NCI-H1436 (cell line): ENCODE data around the gene KLHL2.
"Not testable (repeated sequence)": the region's sequence is repeated elsewhere in the genome, so short reads cannot be mapped to it uniquely, and the experiment has no call there.

Experiments
- DNase-seq: peaks from one replicate; lab custom pipeline; 2025; lab: John Stamatoyannopoulos, UW

The KLHL2 gene

DNA sequence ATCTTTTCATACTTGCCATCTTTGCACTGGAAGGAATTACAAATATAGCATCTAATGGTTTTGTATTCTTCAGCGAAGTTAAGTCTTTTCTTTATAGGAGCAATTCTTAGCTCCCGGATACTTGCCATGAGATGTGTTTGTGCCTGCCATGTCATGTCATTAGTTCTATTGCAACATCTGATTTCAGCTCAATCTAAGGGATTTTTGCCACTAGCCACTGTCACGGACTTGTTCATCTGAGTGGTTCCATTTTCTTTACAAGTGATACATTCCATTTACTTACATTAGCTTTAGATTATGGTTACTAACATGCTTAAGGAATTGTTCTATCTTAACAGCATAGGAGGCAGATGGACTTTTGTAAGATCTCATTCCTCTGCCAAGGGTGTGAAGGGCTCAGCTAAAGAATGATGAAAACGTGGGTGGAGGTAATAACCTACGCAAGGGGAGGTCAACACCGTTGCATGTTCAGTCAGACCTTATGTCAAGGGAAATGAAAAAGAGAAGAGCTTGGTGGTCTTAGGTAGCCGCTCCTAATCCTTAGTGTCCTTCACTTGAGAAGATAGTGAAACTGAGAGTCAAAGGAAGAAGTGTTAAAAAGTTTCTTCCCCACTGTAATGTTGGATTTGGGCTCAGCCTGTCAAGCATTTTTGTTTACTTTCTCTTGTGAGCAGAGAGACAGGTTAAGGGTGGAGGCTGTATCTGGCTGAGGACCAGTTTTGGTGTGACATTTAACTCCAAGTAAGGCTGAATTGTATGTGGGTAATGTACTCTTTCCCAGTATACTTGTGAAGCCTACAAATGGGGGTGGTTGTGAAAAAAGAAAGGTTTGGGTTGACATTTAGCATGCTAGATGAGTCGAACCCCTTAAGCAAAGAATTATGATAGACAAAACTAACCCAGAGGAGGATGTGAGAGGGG, 3.6 kb upstream of the KLHL2 start:
- no peak for DNase-seq

DNA sequence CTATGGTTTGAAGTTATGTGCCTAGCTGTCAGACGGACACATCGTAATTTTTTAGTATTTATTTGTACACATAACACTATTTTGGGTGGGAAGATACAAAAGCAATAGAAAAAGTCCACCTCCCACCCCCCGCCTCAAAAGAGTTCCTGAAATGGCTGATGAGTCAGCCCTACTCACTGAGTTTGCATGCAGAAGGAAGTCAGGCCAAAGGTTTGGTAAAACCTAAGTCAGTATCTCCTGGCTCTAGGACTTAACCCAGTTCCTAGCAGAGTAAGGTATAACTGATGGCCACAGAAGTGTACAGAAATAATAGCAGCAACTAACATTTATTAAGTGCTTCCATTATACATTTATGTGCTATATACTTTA, 2.9 kb upstream of the KLHL2 start:
- no peak for DNase-seq

DNA sequence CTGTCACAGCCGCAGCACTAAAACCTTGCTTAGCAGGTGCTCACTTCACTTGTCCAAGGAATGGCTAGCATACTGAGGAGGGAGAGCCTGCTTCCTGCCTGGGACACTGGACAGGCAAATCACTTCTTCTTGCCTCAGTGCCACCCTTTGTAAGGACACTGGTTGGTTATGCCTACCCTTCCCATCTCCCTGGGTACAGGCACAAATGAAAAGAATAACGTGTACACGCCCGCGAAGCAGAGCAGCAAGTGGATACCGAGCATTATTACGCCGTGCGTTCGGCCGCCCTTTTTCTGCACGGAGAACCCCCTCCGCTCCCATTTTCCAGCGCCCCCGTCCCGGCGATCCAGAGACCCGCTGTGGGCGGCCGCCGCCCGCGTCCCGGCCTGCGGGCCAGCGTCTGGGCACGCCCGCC, 338 bp upstream of the KLHL2 start:
- no peak for DNase-seq

DNA sequence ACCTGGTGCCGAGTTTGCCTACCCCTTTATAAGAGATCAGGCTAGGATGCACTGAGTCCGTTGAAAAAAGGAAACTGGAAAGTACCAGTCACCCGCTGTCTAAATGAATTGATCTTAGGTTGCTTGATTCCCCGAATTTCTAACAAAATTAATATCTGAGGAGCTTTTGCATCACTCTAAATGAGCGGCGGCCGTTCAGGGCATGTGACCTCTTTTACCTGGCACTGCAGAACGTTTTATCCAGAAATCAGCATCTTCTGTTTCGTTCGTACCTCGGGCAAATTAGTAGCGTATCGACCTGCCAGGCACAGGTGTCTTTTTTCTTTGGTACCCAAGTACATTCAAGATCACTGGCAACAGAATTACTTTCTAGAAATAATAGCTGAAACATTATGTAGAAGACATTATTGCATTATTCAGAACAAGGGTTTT, 876 bp downstream of the KLHL2 start:
- no peak for DNase-seq

DNA sequence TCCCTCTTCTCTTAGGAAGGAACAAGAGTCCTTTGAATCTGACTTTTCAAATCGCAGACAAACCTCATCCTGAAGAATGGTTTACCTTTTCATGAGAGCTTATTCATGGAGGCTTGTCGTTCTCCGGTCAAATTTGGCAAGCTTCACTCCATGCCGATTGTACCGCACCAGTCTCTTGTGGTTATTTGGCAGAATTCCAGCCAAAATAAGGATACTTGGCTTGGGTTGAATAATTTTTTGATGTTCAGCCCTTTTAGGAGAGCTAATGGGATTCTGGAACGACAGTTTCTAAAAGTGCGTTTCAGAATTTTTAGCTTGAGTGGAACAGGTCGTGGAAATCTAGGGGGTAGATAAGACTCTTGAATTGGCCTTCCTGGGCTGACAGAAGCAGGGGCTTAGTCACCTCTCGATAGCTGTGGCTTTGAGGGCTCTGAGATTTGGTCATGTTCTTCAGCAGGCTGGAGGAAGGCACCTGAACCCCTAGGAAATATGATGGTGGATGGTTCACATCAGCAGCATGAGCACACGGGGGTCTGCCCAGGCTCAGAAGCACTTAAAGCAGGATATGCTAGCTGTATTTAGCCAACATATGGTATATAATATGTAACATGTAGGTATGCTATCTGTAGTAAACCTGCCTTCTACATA, 1.5 kb downstream of the KLHL2 start:
- DNase-seq, result no peak

DNA sequence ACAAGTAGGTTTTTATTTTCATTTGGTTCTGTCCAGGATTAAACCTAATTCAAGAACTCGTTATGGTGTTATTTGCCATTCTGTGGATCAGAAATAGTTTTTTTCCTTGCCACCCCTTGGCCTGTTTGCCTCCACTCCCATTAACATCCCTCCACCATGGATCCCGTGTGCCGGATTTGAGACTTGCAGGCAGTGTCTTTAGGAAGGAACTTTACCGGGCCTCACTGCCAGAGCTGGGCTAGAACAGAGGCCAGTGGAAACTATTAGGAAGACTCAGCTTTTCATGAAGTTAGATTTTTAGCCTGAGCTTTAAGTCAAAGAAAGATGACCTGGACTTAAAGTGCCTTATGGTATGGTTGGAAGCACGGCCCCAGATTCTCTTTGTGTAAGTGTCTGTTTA, 2.4 kb downstream of the KLHL2 start:
- DNase-seq, result no peak

DNA sequence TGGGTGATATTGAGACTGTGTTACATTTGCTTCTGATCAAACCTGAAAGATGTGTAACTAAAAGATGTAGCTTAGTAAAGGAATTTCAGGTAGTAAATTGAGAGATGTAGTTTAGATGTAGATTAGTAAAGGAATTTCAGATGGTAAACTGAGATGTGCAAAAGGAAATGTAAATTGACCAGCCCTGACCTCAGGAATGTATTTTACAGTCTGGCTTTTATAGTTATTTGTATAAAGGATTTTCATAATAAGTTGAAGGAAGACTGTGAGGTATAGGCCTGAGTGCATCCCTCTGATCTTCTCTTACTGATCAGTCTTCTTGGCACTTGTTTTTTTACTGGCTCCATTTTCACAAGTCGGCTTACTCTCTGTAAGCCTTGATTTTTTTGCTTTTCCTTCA, 3.2 kb downstream of the KLHL2 start:
- DNase-seq, result no peak

DNA sequence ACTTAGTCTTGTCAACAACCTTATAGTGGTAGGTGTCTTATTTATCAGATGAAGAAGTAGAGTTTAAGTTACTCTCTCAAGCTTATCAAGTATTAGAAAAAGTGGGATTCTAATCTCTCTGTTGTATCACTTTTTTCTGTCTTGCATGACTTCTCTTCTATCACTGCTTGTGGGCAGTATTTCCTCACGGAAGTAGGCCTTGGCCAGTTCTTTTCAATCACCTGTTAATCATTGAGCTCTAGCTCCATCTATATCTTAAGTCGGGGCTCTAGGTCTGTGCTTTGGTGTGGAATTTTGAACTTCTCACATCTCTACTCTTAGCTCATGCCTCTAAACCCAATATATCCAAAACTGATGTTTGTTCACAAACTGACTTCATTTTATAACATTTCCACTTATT, 5.3 kb downstream of the KLHL2 start:
- DNase-seq, result not testable (repeated sequence)

DNA sequence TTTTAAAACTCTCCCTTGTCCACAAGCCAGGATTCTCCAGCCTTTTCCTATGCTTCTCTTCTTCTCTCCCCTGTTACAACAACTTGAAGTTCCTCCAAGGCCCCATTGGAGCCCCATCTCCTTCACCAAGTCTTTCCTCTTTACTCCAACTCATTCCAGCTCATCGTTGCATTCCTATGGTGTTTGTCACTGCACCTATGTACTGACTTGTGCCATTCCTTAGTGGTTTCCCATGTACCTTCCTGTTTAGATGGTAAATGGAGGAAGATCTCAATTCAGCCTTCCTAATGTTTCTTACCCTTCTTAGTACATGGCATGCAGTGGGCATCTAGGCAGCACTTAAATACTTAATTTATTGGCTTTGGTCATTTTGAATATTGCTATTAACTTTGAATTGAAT, 6.0 kb downstream of the KLHL2 start:
- not testable (repeated sequence) for DNase-seq

DNA sequence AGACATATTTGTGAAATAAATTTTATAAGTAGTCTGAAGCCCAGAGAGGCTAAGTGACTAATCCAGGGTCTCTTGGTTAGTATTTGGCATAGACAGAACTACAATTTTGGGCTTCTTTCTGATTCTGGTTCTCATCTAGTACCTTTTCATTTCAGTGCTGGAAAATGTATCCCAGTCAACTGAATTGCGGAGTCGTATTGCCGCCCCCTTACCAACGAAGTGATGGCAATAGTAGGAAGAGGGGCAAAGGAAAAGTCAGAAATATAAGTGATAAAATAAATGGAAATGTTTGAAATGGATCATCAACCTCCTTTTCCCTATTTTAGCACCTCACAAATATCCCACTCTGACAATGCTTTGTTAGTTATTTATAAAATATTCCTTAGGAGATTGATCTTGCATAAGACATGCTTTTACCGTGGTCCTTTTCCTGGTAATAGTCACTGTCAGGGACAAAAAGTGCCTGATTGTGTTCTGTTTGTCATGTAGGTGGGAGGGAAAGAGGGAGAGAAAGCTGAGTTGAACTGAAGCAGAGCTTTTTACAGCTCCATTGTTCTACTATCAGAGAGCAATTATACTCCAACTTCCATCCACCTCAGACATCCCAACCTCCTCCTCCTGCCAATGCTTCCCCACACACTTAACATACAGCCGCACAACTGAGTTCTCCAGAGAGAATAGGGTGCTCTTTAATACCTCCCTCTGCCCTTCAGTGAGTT, 6.8 kb downstream of the KLHL2 start:
- DNase-seq, result not testable (repeated sequence)

DNA sequence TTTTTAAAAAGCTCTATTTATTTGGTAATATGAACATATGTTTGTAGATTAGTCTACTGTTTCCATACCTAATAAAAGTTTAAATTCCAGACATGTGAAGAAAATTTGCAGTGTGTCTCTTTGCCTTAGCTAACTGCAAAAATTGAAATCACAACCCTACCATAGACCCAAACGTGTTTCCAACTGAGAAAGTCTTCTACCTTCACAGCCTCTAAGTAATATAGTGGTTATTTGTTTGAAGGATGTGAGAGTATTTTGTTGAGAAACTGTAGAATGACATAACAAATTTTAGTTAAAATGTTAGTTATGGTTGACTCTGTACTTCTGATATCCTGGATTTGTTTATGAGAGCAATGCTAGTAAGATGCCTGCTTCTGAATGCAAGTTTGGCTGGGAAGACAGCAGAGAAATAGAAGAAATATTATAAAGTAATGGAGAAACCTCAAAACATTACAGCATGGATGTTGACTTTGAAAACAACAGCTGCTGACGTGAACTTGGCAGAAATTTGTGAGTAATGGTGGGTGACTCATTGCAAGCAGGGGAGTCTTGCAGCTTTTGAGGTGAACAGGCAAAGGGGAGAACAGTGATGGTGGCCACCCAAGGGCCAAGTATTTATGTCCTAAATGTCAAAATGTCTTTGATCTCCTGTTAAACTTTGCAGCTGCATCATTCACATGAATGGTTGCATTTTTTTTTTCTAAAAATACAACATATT, 7.8 kb downstream of the KLHL2 start:
- not testable (repeated sequence) for DNase-seq

DNA sequence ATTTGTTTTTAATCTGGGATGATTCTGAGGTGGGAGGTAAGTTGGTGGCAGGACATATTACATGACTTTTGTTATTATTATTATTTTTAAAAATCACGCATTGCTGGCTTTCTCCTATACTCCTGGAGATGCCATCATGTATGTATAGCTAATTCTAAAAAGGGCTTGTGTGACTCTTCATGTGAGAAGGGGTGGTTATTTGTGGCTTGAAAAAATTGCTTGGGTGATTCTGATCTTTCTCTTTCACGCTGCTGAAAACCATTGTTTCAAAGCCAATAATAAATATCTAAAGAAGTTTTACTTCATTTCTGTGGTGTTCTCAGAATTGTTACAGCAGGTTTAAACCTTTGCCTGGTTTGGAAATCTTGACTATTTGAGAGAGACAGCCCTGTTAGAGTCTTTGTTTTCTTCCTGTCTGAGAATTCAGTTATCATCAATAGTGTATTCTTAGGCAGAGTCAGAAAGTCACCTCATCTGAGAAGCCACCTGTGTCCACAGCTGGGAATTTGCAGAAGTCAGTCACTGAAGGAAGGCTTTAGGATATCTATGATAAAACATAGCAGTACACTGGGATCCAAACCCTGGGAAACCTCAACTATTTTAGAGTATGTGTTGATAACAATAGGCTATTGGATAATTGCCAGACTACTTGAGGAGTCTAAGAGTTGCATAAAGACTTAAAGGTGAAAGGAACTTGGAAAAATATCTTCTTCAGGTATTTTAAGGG, 8.6 kb downstream of the KLHL2 start:
- DNase-seq, result not testable (repeated sequence)

DNA sequence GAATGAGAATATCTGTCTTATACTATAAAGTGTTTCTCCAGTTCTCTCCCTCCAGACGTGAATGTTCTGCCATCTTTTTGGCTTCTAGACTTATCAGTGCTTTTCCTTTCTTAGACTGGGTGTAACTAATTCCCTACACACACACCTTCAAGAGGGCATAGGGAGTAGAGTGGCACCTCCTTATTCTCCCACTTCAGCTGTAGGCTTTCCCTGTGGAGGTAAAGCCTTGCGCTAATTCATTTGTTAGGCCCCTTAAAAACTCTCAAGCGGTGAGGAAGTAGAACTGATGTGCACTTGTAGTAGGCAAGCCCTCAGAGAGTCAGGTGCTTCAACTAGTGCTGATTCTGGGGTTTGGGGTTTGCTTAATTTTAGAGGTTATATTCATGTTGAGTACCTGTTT, 10.0 kb downstream of the KLHL2 start:
- DNase-seq, result no peak

DNA sequence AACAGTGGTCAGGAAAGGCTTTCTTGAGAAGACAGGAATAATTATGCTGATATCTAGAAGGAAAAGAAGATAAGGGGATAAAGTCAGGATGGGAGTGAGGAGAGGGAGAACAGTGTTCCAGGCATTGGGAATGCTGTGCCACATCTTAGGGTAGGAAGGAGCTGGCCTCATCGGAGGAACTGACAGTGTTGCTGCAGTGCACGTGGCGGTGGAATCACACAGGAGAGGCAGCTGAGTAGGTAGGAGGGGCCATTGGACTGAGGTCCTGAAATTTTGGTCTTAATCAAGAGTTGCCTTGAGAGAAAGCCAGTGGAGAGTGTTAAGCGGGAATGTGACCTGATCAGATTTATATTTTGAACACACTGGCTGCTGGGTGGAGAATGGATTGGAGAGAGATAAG, 13.9 kb downstream of the KLHL2 start:
- not testable (repeated sequence) for DNase-seq

DNA sequence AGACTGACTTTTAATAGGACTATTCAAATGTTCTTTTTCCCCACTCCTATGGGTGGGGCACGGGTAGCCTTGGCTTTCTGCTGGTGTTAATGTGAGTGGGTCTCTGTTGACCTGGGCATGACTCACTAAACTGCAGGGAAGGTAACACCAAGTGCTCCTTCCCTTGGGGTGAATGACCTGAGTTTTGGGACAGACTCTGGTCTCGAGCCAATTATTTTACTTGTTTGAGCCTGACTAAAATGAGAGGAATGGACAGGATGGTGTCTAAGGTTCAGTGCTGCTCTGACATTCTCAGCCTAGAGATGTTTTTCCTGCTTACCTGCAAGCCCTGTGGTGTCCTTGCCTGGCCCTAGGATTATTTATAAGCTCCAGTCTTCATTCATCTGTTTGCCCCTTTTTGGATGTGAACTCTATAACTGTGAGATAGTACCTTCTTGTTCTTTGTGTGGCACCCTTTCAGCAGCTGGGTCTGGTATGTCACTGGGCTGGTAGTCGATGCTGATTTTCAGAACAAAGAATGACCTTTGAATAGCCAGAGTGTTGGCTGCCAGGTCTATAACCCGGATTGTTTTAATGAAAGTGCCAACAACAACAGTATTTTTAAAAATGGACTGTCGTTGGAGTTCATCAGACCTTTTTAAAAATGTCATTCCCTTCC, 14.8 kb downstream of the KLHL2 start:
- DNase-seq, result not testable (repeated sequence)

DNA sequence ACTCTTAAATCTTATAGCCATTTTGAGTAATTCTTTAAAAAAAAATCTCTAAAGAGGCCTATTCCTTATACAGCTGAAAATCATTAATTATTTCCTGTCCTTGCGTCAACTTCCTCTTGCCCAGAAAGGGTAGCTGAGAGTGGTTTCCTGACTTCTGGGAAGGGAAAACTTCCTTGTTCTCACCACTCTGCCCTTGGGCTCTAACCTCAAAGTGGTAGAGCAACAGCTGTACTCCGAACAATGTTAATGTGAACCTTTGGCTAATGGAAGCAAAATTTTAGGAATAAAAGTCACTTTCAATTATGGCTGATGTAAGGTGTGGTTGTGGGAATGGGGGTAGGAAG, 15.3 kb downstream of the KLHL2 start:
- no peak for DNase-seq

DNA sequence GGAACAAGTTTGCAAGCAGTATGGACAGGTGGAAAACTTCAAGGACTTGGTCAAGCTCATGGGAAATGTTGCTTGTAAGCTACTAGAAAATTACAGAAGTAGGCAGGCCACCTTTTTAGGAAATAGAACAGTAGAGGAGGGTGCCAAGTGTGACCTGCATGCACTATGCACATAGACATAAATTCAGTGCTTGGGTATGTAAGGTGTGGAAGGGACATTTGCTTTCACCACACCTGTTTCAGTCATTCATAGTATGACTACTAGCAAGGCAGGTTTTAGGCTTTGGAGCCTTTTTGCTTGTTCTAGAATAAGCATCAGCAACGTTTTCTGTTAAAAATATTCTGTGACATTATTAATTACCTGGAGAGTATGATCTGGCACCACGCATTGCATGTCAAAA, 20.0 kb downstream of the KLHL2 start:
- not testable (repeated sequence) for DNase-seq

DNA sequence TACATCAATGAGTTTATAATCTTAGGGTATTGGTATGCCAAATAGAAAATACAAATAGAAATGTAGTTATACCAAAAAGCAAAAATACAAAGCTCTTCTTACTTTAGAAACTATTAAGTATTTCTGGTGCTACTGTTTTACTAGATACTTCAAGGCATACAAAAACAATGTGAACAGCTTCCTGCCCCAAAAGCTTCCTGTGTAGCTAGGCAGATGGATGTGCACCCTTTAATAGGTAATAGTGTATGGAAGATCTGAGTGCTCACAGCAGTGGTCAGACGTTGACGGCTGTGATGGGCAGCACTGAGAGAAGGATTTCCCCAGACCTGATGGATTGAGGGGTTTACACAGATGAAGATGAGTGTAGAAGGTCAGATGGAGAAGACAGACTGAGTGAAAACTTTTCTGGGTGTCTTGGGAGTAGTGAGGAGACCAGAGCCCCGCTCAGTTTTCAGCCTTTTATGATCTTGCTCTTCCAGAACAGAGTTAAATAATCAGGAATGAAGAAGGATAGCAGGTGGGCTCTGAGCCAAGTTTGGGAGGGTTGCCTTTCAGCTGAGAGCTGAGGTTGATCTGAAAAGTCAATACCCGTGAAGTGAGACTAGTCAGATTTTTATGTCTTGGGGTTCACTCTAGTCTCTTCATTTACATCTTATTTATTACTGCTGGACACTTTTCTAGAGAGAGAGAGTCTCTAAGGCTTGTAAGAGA, 22.3 kb downstream of the KLHL2 start:
- not testable (repeated sequence) for DNase-seq

DNA sequence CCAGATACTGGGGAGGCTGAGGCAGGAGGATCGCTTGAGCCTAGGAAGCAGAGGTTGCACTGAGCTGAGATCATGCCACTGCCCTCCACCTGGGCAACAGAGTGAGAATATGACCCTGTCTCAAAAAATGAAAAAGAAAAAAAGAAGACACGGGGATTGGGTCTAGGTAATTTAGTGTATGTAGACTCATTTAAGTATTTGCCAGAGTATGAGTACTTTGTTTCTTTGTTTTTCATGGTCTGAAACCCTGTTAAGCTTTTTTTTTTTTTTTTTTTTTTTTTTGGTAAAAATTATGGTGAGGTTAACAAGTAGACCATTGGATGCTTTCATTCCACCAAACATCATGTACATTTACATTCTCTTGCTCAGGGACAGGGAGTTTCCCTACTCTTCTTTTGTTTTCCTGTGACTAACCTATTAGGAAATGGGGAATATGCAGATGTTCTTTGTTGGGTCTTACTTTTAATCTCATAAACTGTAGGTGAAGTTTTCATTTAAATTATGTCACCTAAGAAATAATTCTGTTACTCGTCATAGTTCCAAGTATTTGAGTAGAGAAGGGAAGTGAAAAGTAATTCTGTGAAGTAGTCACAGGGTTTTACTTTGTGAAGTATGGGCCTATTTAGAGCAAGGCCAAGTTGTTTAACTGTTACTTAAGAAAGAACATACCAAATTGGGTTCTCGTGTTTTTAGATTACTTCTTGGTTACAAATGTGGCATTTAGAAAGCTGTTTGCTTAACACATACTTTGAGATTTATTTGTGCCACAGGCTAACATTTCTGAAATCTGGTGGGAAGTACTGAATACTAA, 25.5 kb downstream of the KLHL2 start:
- DNase-seq, result not testable (repeated sequence)
